NT2/D1 (cell line): ENCODE data around the gene SPPL2C.

Experiments used
- DNase-seq: peaks from one replicate; pipeline ENCODE4 v3.0.0-alpha.2; 2011; ENCODE audit warnings: low read depth, low spot score
- H3K27me3 ChIP-seq: 2 replicates; pipeline ENCODE4 v1.6.0; 2011; ENCODE audit warnings: mild to moderate bottlenecking; ENCODE audit not compliant: insufficient read length, insufficient read depth
- H3K36me3 ChIP-seq: 2 replicates; pipeline ENCODE4 v1.6.1; 2011; ENCODE audit warnings: mild to moderate bottlenecking, low read length, mixed read lengths; ENCODE audit not compliant: insufficient read depth, insufficient read length
- H3K4me1 ChIP-seq: 2 replicates; pipeline ENCODE4 v1.5.1; 2011; ENCODE audit not compliant: insufficient read depth, insufficient read length
- H3K4me3 ChIP-seq: 2 replicates; pipeline ENCODE4 v1.5.1; 2011; ENCODE audit warnings: low read depth; ENCODE audit not compliant: insufficient read length
- H3K9ac ChIP-seq: 2 replicates; pipeline ENCODE4 v1.6.0; 2011; ENCODE audit warnings: low read depth; ENCODE audit not compliant: insufficient read length
- H3K9me3 ChIP-seq: 2 replicates; pipeline ENCODE4 v1.5.1; 2011; ENCODE audit warnings: mild to moderate bottlenecking, low read length; ENCODE audit not compliant: insufficient read depth
- SUZ12 ChIP-seq: IDR thresholded peaks from 2 replicates; pipeline ENCODE4 v1.6.1; 2011; ENCODE audit not compliant: insufficient read length, insufficient read depth; ENCODE audit errors: extremely low read depth
- YY1 ChIP-seq: IDR thresholded peaks from 2 replicates; pipeline ENCODE4 v1.6.1; 2011; ENCODE audit not compliant: insufficient read length, insufficient read depth
- ZNF274 ChIP-seq: IDR thresholded peaks from 2 replicates; pipeline ENCODE4 v1.6.1; 2011; ENCODE audit warnings: mild to moderate bottlenecking, low read depth, low read length

SPPL2C gene

GRCh38 chr17:45870342-45870974, 25.8 kb downstream of the SPPL2C start:
- H3K36me3 ChIP-seq = no peaks in the 10 kb centered on the region
- no peaks in the 10 kb centered on the region for H3K4me1 ChIP-seq
- peaks cover 6% of the 10 kb centered on the region for H3K9me3 ChIP-seq
- H3K27me3 ChIP-seq = no peaks in the 10 kb centered on the region
- no peak for DNase-seq
- no peak overlapping the region for H3K4me3 ChIP-seq
- TF ChIP-seq SUZ12 (no peak), ZNF274 (no peak), YY1 (no peak)
- no peak overlapping the region for H3K9ac ChIP-seq

- Histone ChIP-seq H3K9me3 (no peaks in the 10 kb centered on the region; the same call in 1 of the 2 replicates), H3K9ac (no peak overlapping the region), H3K4me3 (no peak overlapping the region), H3K36me3 (no peaks in the 10 kb centered on the region), H3K27me3 (no peaks in the 10 kb centered on the region), H3K4me1 (no peaks in the 10 kb centered on the region)
- no peak for TF ChIP-seq SUZ12
- TF ChIP-seq YY1 = no peak
- TF ChIP-seq ZNF274 = no peak
- DNase-seq = no peak
Observed at GRCh38 chr17:45871718-45872117, 27.0 kb downstream of the SPPL2C start.

DNA sequence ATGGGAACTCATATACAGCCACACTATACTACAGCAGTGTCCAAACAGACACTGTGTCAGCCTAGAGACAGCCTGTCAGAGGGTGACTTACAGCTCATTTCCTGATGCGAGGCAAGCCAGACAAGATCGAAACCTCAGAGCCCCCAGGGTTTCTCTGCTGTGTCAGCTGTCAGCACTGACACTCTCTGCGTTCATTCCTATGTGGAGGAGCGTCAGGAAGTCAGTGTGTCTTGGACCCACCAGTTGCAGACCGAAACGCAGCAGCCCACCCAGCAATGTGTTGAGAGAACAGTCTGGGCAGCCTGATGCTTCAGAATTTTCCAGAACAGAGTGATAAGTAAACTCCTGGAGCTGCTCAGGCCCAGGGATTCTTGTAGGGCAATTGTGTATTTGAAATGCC, 29.0 kb downstream of the SPPL2C start:
- Histone ChIP-seq H3K9ac (no peak overlapping the region), H3K27me3 (no peaks in the 10 kb centered on the region)

GRCh38 chr17:45874151-45874550, 29.5 kb downstream of the SPPL2C start:
- Histone ChIP-seq H3K4me3 (no peak overlapping the region), H3K9me3 (no peaks in the 10 kb centered on the region), H3K4me1 (no peaks in the 10 kb centered on the region), H3K27me3 (no peaks in the 10 kb centered on the region), H3K36me3 (no peaks in the 10 kb centered on the region), H3K9ac (no peak overlapping the region)
- DNase-seq = no peak
- TF ChIP-seq YY1 = no peak
- no peak for TF ChIP-seq ZNF274
- no peak for TF ChIP-seq SUZ12

More for the DNA sequence above, 29.0 kb downstream of the SPPL2C start:
- Histone ChIP-seq H3K9me3 (no peaks in the 10 kb centered on the region), H3K36me3 (no peaks in the 10 kb centered on the region), H3K4me3 (no peak overlapping the region), H3K4me1 (no peaks in the 10 kb centered on the region)
- no peak for DNase-seq
- TF ChIP-seq SUZ12 (no peak), YY1 (no peak), ZNF274 (no peak)

DNA sequence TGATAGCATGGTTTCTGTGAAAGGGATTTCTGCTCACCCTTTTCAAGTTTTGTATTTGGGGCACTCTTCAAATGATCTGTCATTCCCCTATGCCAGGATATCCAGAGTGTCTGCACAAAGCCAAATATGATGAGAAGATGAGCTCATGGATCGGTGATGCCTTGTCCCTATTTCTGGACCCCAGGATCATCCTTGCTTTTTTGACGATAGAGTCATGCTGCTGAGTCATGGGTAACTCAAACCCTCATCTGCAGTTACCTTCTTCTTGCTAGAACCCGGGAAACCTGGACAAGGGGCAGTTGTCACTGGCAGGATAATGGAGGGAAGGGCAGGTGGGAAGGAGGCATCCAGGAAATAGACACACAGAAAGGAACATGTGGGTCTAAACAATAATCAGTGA, 31.9 kb downstream of the SPPL2C start:
- Histone ChIP-seq H3K4me3 (no peak overlapping the region), H3K9me3 (no peaks in the 10 kb centered on the region), H3K27me3 (no peaks in the 10 kb centered on the region), H3K9ac (no peak overlapping the region), H3K36me3 (no peaks in the 10 kb centered on the region), H3K4me1 (no peaks in the 10 kb centered on the region)
- TF ChIP-seq SUZ12 (no peak), ZNF274 (no peak), YY1 (no peak)
- no peak for DNase-seq

- no peak for TF ChIP-seq YY1
- TF ChIP-seq SUZ12 = no peak
- TF ChIP-seq ZNF274 = no peak
- H3K27me3 ChIP-seq = no peaks in the 10 kb centered on the region
Observed at GRCh38 chr17:45877467-45877866, 32.8 kb downstream of the SPPL2C start.

DNA sequence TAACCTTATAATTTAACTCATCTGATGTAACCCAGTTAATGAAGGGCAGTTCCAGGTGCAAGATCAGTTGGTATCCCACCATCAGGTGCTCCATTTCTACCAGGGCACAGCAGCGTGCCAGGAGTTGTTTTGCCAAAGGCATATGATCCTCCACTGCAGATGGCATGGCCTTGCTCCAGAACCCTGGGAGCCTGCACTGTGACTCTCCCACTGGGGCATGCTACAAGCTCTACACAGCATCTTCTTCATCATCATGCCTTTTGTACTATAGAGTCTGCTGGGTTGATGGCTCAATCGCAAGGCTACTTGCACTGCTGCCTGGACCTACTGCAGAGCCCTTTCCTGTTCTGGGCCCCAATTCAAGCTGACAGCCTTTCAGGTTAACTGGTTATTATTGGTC, 38.4 kb downstream of the SPPL2C start:
- H3K9me3 ChIP-seq = no peaks in the 10 kb centered on the region
- no peaks in the 10 kb centered on the region for H3K4me1 ChIP-seq
- no peaks in the 10 kb centered on the region for H3K36me3 ChIP-seq
- DNase-seq = no peak
- H3K27me3 ChIP-seq = peaks cover 3% of the 10 kb centered on the region
- no peak overlapping the region for H3K4me3 ChIP-seq
- H3K9ac ChIP-seq = no peak overlapping the region
- no peak for TF ChIP-seq YY1
- TF ChIP-seq SUZ12 = no peak
- no peak for TF ChIP-seq ZNF274

More at GRCh38 chr17:45877467-45877866, 32.8 kb downstream of the SPPL2C start:
- DNase-seq = no peak
- H3K9me3 ChIP-seq = no peaks in the 10 kb centered on the region
- no peak overlapping the region for H3K9ac ChIP-seq
- no peaks in the 10 kb centered on the region for H3K4me1 ChIP-seq
- H3K4me3 ChIP-seq = no peak overlapping the region
- H3K36me3 ChIP-seq = no peaks in the 10 kb centered on the region

DNA sequence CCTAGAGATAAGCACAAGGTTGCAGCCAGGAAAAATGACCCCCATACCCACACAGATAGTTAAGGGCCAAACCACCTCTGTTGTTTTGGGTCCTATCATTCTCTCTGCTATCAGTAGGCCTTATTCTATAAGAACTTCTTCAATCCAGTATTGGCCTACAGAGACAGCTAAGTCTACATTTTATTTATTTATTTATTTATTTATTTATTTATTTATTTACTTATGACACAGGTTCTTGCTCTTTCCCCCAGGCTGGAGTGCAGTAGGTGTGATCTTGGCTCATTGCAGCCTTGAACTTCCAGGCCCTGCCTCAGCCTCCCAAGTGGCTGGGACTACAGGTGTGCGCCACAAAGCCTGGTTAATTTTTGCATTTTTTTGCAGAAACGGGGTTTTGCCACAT, 42.2 kb downstream of the SPPL2C start:
- Histone ChIP-seq H3K4me1 (no peaks in the 10 kb centered on the region), H3K9me3 (no peaks in the 10 kb centered on the region)
- no peak for DNase-seq

More for the DNA sequence above, 42.2 kb downstream of the SPPL2C start:
- TF ChIP-seq ZNF274 = no peak
- TF ChIP-seq YY1 = no peak
- TF ChIP-seq SUZ12 = no peak
- Histone ChIP-seq H3K36me3 (no peaks in the 10 kb centered on the region), H3K9ac (no peak overlapping the region), H3K27me3 (peaks cover 3% of the 10 kb centered on the region), H3K4me3 (no peak overlapping the region)
